ENCODE measurements around the gene OR9A2. TPM values are rescaled to one million over a fixed set of nuclear protein-coding genes. Genes with fewer than 3 reads are reported as not detected.

The OR9A2 gene
- total RNA-seq, 1 experiment from 2014 or later: not detected

DNA sequence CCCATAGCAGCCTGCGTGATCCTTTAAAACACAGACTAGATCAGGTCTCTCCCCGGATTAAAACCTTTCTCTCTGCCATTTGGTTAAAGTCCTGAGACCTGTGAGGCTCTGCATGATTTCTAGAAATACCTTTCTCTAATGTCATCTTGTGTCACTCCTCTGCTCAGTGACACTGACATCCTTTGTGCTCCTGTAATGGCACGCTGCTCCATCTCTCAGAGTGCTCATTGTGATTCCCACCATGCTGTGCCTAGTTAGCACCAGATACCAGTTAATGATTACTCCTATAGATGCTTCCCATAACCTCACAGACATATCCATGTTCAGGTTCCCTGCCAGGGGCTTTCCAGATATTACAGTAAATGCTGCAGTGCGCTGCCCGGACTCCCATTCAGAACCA lies 11.7 kb upstream of the OR9A2 start:
- intact Hi-C loops (cut with micrococcal nuclease; ENCODE audit: unreplicated experiment): no loop called here
- Histone ChIP-seq H4K20me1 (ENCODE audit: insufficient read depth) (no peaks in the 10 kb centered on the region), H3K27me3 (ENCODE audit: insufficient read depth, low read depth) (no peaks in the 10 kb centered on the region), H3K9me3 (ENCODE audit: insufficient read depth, low read depth) (no peaks in the 10 kb centered on the region), H3K4me1 (replicated peaks; ENCODE audit: insufficient read depth) (no peaks in the 10 kb centered on the region), H3K4me2 (no peak overlapping the region), H2AFZ (no peak overlapping the region), H3K9me2 (ENCODE audit: insufficient read depth) (no peaks in the 10 kb centered on the region), H3K27ac (no peak overlapping the region), H3K4me3 (no peak overlapping the region), H3F3A (ENCODE audit: insufficient read depth, low read depth) (no peaks in the 10 kb centered on the region), H3K36me3 (ENCODE audit: low read depth) (no peaks in the 10 kb centered on the region), H3K79me2 (ENCODE audit: low read depth) (no peaks in the 10 kb centered on the region)
- POLR2A ChIA-PET (ENCODE audit: unreplicated experiment): no interaction called here
- no peak for DNase-seq
- CTCF ChIA-PET: no interaction called here
- TF ChIP-seq, protein P1, sequence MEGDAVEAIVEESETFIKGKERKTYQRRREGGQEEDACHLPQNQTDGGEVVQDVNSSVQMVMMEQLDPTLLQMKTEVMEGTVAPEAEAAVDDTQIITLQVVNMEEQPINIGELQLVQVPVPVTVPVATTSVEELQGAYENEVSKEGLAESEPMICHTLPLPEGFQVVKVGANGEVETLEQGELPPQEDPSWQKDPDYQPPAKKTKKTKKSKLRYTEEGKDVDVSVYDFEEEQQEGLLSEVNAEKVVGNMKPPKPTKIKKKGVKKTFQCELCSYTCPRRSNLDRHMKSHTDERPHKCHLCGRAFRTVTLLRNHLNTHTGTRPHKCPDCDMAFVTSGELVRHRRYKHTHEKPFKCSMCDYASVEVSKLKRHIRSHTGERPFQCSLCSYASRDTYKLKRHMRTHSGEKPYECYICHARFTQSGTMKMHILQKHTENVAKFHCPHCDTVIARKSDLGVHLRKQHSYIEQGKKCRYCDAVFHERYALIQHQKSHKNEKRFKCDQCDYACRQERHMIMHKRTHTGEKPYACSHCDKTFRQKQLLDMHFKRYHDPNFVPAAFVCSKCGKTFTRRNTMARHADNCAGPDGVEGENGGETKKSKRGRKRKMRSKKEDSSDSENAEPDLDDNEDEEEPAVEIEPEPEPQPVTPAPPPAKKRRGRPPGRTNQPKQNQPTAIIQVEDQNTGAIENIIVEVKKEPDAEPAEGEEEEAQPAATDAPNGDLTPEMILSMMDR (conservative IDR thresholded peaks at IDR 0.05): no peak
- TF ChIP-seq EZH2 (IDR thresholded peaks at IDR 0.05; ENCODE audit: low read depth): no peak
- BruUV-seq (replicated peaks): no TSS peak

DNA sequence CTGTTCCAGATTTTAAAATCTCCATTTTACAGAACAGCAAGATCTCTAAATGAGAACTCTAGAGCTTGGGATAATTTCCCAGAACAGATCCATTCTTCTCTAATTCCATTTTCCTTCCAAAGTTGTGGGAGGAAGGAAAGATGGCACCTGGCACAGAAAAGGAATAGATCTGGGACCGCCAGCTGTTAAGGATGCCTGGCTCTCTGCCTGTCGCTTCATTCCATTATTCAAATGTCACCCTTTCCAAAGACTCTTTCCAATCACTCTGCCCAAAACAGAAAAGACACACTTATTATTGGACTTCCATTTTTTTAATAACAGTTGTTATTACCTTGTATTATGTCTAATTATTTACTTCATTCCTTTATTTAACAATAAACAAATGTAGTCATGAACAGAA lies 751 bp upstream of the OR9A2 start:
- Histone ChIP-seq H3K27ac (no peak overlapping the region), H3K27me3 (ENCODE audit: insufficient read depth, low read depth) (peaks cover 9% of the 10 kb centered on the region; the same call in 1 of the 2 replicates), H3K4me2 (no peak overlapping the region), H3K9me2 (ENCODE audit: insufficient read depth) (no peaks in the 10 kb centered on the region), H3K79me2 (ENCODE audit: low read depth) (no peaks in the 10 kb centered on the region), H3K4me3 (no peak overlapping the region), H3K9me3 (ENCODE audit: insufficient read depth, low read depth) (no peaks in the 10 kb centered on the region), H4K20me1 (ENCODE audit: insufficient read depth) (no peaks in the 10 kb centered on the region), H3K4me1 (replicated peaks; ENCODE audit: insufficient read depth) (no peaks in the 10 kb centered on the region), H2AFZ (no peak overlapping the region), H3K36me3 (ENCODE audit: low read depth) (no peaks in the 10 kb centered on the region), H3F3A (ENCODE audit: insufficient read depth, low read depth) (no peaks in the 10 kb centered on the region)
- intact Hi-C loops (cut with micrococcal nuclease; ENCODE audit: unreplicated experiment): no loop called here
- ChIA-PET POLR2A (ENCODE audit: unreplicated experiment) (interaction anchor here (0.6 kb wide), 1 partner anchor 484 kb away, joined by 9 read pairs; no protein-coding TSS in a partner anchor), CTCF (interaction anchor here (0.7 kb wide), 1 partner anchor 189 kb away, joined by 6 read pairs; no protein-coding TSS in a partner anchor)
- TF ChIP-seq, protein P1 (conservative IDR thresholded peaks at IDR 0.05): no peak
- TF ChIP-seq EZH2 (IDR thresholded peaks at IDR 0.05; ENCODE audit: low read depth): no peak
- BruUV-seq (replicated peaks): no TSS peak
- no peak for DNase-seq

DNA sequence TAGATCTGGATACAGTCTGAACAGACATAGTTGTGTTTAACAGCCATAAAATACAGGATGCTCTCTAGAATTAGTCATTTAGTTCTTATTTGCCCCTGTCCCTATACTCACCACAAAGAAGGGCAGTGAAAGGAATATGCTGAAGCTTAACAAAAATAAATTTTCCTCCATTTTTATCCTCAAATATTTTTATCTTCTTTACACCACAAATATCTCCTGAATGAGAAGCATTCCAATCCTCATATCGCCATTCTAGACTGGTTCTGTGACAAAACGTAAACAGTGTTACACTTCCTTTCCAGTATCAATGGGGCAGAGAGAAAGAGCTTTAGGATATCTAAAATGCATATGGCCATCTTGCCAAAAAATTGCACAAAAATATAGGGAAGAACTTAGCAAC lies 1.6 kb downstream of the OR9A2 start:
- Histone ChIP-seq H2AFZ (no peak overlapping the region), H3K27ac (no peak overlapping the region), H3K79me2 (ENCODE audit: low read depth) (no peaks in the 10 kb centered on the region), H3K4me3 (no peak overlapping the region), H3K27me3 (ENCODE audit: insufficient read depth, low read depth) (peaks cover 6% of the 10 kb centered on the region; the same call in 1 of the 2 replicates), H3K36me3 (ENCODE audit: low read depth) (no peaks in the 10 kb centered on the region), H3K9me3 (ENCODE audit: insufficient read depth, low read depth) (no peaks in the 10 kb centered on the region), H4K20me1 (ENCODE audit: insufficient read depth) (no peaks in the 10 kb centered on the region), H3K9me2 (ENCODE audit: insufficient read depth) (no peaks in the 10 kb centered on the region), H3F3A (ENCODE audit: insufficient read depth, low read depth) (no peaks in the 10 kb centered on the region), H3K4me2 (no peak overlapping the region), H3K4me1 (replicated peaks; ENCODE audit: insufficient read depth) (no peaks in the 10 kb centered on the region)
- intact Hi-C loops (cut with micrococcal nuclease; ENCODE audit: unreplicated experiment): no loop called here
- ChIA-PET CTCF (no interaction called here), POLR2A (ENCODE audit: unreplicated experiment) (no interaction called here)
- no TSS peak for BruUV-seq (replicated peaks)
- no peak for TF ChIP-seq EZH2 (IDR thresholded peaks at IDR 0.05; ENCODE audit: low read depth)
- TF ChIP-seq, protein P1 (conservative IDR thresholded peaks at IDR 0.05): no peak
- no peak for DNase-seq
